BJ (cell line): ENCODE results near the gene PFN1. TPM values are rescaled to one million over a fixed set of nuclear protein-coding genes. Genes with fewer than 3 reads are reported as not detected.

ENCODE experiments used
- CTCF ChIA-PET: fragments of 350-600 bp; formaldehyde crosslinking; extraction: SDS; loops from one replicate; lab custom pipeline; 2021; ENCODE audit warnings: antibody characterized with exemption, inconsistent platforms; lab: Yijun Ruan, JAX
- POLR2A ChIA-PET: fragments of 300-600 bp; sonication (Branson Sonifier 250); formaldehyde crosslinking; extraction: SDS; loops from one replicate; lab custom pipeline; 2021; ENCODE audit warnings: antibody characterized with exemption; lab: Charles Lee
- DNase-seq: peaks from one replicate; pipeline ENCODE4 v3.0.0-alpha.2; 2011; ENCODE audit warnings: low read depth
- H3K27me3 ChIP-seq: 2 replicates; pipeline ENCODE4 v1.6.0; 2011; ENCODE audit warnings: low read length; ENCODE audit not compliant: control insufficient read depth, insufficient read depth
- H3K36me3 ChIP-seq: 2 replicates; pipeline ENCODE4 v1.5.1; 2011; ENCODE audit warnings: low read length; ENCODE audit not compliant: control insufficient read depth, insufficient read depth
- H3K4me3 ChIP-seq: 2 replicates; pipeline ENCODE4 v1.5.1; 2011; ENCODE audit warnings: low read depth, mild to moderate bottlenecking, control low read depth, low read length
- polyA plus RNA-seq: library from polyadenylated mRNA; depleted of rRNA; stranded (reverse); fragments of >200 nt; gene quantifications from 2 replicates; pipeline ENCODE4 v1.2.3, GENCODE V29; 2011
- TF ChIP-seq, protein P1 (sequence below): IDR thresholded peaks from 2 replicates; pipeline ENCODE4 v1.5.1; 2011; ENCODE audit warnings: low read depth, mild to moderate bottlenecking, control low read depth, inconsistent platforms, low read length, moderate library complexity; ENCODE audit not compliant: insufficient read depth

The PFN1 gene
- polyA plus RNA-seq, 1 experiment: 1,791 TPM

DNA sequence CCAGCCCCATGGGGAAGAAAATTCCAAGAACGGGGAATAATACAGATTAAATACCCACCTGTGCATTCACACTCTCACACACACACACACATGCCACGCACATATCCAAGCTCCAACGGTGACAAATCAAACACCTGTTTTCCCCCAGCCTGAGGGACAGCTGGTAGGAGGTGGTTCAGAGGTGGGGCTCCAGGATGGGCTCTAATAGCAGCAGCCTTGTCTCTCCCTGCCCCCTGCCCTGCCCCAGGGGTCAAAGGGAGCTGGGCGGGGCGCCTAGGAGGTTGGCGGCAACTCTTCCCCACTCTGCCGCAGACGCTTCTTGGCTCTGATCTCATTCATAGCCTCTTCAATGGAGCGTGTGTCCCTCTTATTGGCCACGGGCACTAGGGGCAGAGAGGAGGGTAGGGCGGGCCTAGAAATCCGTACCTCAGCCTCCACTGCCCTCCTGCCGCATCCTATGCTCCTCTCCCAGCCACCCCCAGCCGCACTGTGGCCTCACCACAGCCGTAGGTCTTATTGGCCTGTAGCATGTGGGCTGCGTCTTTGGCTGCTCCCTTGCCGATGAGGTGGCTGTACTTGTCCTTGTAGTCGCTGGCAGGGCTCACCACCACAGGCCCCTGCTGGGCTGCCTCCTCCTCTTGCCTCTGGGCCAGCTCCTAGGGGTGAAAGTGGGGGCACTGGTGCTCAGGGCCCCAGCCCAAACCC lies 11.1 kb upstream of the PFN1 start:
- peaks cover 14% of the 10 kb centered on the region for H3K36me3 ChIP-seq
- CTCF ChIA-PET: no interaction called here

DNA sequence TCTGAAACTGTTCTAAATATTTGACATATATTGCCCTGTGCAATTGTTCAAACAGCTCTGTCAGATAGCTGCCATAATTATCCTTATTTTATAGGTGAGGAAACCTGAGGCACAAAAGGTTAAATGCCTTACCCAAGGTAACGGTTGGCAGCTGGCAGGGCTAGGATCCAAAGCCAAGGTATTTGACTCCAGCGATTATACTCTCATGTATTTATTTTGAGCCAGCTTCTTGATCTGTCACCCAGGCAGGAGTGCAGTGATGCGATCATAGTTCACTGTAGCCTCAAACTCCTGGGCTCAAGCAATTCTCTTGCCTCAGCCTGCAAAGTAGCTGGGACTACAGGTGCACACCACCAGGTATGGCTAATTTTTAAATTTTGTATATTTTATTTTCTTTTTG lies 9.8 kb upstream of the PFN1 start:
- ChIA-PET CTCF (interaction anchor here (1.4 kb wide), 1 partner anchor 9 kb away, joined by 3 read pairs; no protein-coding TSS in a partner anchor), POLR2A (no interaction called here)
- Histone ChIP-seq H3K36me3 (peaks cover 14% of the 10 kb centered on the region), H3K27me3 (no peaks in the 10 kb centered on the region), H3K4me3 (no peak overlapping the region)
- DNase-seq: no peak
- TF ChIP-seq, protein P1, sequence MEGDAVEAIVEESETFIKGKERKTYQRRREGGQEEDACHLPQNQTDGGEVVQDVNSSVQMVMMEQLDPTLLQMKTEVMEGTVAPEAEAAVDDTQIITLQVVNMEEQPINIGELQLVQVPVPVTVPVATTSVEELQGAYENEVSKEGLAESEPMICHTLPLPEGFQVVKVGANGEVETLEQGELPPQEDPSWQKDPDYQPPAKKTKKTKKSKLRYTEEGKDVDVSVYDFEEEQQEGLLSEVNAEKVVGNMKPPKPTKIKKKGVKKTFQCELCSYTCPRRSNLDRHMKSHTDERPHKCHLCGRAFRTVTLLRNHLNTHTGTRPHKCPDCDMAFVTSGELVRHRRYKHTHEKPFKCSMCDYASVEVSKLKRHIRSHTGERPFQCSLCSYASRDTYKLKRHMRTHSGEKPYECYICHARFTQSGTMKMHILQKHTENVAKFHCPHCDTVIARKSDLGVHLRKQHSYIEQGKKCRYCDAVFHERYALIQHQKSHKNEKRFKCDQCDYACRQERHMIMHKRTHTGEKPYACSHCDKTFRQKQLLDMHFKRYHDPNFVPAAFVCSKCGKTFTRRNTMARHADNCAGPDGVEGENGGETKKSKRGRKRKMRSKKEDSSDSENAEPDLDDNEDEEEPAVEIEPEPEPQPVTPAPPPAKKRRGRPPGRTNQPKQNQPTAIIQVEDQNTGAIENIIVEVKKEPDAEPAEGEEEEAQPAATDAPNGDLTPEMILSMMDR: no peak

More for the DNA sequence above, 11.1 kb upstream of the PFN1 start:
- Histone ChIP-seq H3K27me3 (no peaks in the 10 kb centered on the region), H3K4me3 (no peak overlapping the region)
- TF ChIP-seq, protein P1: no peak
- DNase-seq: no peak
- POLR2A ChIA-PET: no interaction called here

DNA sequence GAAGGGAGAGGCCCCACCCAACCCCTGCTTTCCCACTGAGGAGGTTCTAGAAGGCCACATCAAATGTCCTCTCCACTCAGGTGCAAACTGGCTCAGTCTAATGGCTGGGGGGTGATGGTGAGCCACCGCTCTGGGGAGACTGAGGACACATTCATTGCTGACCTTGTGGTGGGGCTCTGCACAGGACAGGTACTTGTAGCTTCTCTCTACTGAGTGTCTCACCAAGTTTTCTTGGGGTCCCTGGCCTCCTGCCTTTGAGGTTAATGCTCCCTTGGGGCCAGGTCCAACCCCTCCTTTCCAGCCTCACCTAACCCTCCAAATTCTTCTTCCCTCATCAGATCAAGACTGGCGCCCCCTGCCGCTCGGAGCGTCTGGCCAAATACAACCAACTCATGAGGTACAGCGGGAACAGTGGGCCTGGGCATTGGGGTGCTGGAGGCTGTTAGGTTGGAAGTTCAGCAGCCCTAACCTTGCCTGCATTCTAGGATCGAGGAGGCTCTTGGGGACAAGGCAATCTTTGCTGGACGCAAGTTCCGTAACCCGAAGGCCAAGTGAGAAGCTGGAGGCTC lies 8.2 kb upstream of the PFN1 start:
- peaks cover 14% of the 10 kb centered on the region for H3K36me3 ChIP-seq
- ChIA-PET POLR2A (interaction anchor here (0.6 kb wide), 1 partner anchor 11 kb away, joined by 5 read pairs; the partner anchor contains the start of gene SPAG7), CTCF (interaction anchor here (1.4 to 1.8 kb wide), 3 partner anchors 9 to 14 kb away, joined by 3 to 5 read pairs (median 4); no protein-coding TSS in a partner anchor)
- TF ChIP-seq, protein P1: peak; percentile 23; the same call in 1 of the 2 replicates
- DNase-seq: no peak
- H3K27me3 ChIP-seq: no peaks in the 10 kb centered on the region
- no peak overlapping the region for H3K4me3 ChIP-seq

DNA sequence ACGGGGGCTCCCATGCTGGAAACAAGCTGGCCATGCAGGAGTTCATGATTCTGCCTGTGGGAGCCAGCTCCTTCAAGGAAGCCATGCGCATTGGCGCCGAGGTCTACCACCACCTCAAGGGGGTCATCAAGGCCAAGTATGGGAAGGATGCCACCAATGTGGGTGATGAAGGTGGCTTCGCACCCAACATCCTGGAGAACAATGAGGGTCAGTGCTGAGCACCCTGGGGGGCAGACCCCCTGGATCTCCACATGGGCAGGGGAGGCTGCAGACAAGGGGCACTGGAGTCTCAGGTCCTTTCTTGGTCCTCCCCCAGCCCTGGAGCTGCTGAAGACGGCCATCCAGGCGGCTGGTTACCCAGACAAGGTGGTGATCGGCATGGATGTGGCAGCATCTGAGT lies 6.8 kb upstream of the PFN1 start:
- ChIA-PET CTCF (interaction anchor here (1.4 to 1.8 kb wide), 3 partner anchors 10 to 13 kb away, joined by 3 to 5 read pairs (median 4); partner anchors contain the start of gene SPAG7), POLR2A (interaction anchor here (0.7 kb wide), 1 partner anchor 10 kb away, joined by 3 read pairs; no protein-coding TSS in a partner anchor)
- no peaks in the 10 kb centered on the region for H3K27me3 ChIP-seq
- TF ChIP-seq, protein P1: no peak
- H3K4me3 ChIP-seq: no peak overlapping the region
- DNase-seq: no peak
- H3K36me3 ChIP-seq: peaks cover 8% of the 10 kb centered on the region

DNA sequence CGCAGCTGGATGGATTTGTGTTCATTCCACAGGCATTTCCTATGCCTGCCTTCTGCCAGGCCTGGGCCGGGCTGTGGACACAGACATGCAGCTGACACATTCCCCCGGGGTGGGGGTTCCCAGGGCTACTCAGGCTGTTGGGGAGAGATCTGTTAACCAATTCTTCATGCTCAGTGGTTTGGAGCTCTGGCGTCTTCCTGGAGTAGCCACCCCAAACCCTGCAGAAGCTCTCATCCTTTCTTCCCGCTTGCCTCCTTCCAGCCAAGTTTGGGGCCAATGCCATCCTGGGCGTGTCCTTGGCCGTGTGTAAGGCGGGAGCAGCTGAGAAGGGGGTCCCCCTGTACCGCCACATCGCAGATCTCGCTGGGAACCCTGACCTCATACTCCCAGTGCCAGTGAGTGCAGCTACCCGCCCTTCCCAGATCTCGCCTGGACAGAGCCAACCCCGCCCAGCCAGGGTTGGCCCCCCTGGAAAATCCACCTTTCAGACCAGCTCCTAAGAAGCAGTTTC lies 5.2 kb upstream of the PFN1 start:
- H3K4me3 ChIP-seq: no peak overlapping the region
- 0 out of 2 replicates have a peak, but pooled peaks cover 1% of the 10 kb centered on the region for H3K36me3 ChIP-seq
- TF ChIP-seq, protein P1: no peak
- ChIA-PET CTCF (interaction anchor here (0.7 to 2.1 kb wide), 4 partner anchors 8 to 50 kb away, joined by 3 to 8 read pairs (median 4); partner anchors contain the start of genes RNF167, SLC25A11 and SPAG7), POLR2A (interaction anchor here (0.6 kb wide), 1 partner anchor 11 kb away, joined by 3 read pairs; no protein-coding TSS in a partner anchor)
- no peak for DNase-seq
- H3K27me3 ChIP-seq: no peaks in the 10 kb centered on the region
